HEK293 (cell line): ENCODE results near the gene TLE5.

Source experiments
- CTCF ChIA-PET: fragments of 350-600 bp; formaldehyde crosslinking; extraction: SDS; loops from one replicate; lab custom pipeline; 2021; ENCODE audit warnings: antibody characterized with exemption; lab: Yijun Ruan, JAX
- POLR2A ChIA-PET: fragments of 300-600 bp; formaldehyde crosslinking; extraction: SDS; loops from one replicate; lab custom pipeline; 2020; ENCODE audit warnings: antibody characterized with exemption, inconsistent platforms; lab: Yijun Ruan, JAX
- H3K27ac ChIP-seq: fragments of 200-500 bp; sonication (Bioruptor generic); 2 replicates; pipeline ENCODE4 v1.5.1; 2014; ENCODE audit warnings: low read depth, low read length, control low read depth, inconsistent platforms; ENCODE audit errors: extremely low read depth
- H3K36me3 ChIP-seq, 2 experiments: fragments of 200-500 bp in 1 of 2; sonication (Bioruptor generic) in 1 of 2; 1 replicate in 1 of 2; 2 replicates in 1 of 2; pipeline ENCODE4 v1.5.1; 2014 to 2017; ENCODE audit warnings: inconsistent platforms in 2 of 2, low read length in 2 of 2; ENCODE audit not compliant: control insufficient read depth in 2 of 2, insufficient read depth in 1 of 2
- H3K4me1 ChIP-seq: fragments of 200-500 bp; sonication (Bioruptor generic); 2 replicates; pipeline ENCODE4 v1.5.1; 2014; ENCODE audit warnings: mild to moderate bottlenecking, low read length, inconsistent platforms; ENCODE audit not compliant: control insufficient read depth, insufficient read depth
- H3K4me3 ChIP-seq: 2 replicates; pipeline ENCODE4 v1.5.1; 2011; ENCODE audit warnings: low read depth, mild to moderate bottlenecking, control low read depth, low read length, moderate library complexity
- H3K9me3 ChIP-seq: fragments of 200-500 bp; sonication (Bioruptor generic); 2 replicates; pipeline ENCODE4 v1.5.1; 2014; ENCODE audit warnings: low read depth, low read length, inconsistent platforms; ENCODE audit not compliant: control insufficient read depth, insufficient read depth
- GLIS1 ChIP-seq: fragments of 450-650 bp; formaldehyde crosslinking; IDR thresholded peaks from 2 replicates; pipeline ENCODE4 v1.5.1; 2016; ENCODE audit warnings: missing biosample characterization, missing genetic modification characterization
- GLIS2 ChIP-seq: fragments of 450-650 bp; formaldehyde crosslinking; IDR thresholded peaks from 2 replicates; pipeline ENCODE4 v1.5.1; 2016; ENCODE audit warnings: missing biosample characterization, missing genetic modification characterization
- HOXC10 ChIP-seq: sonication (generic); formaldehyde crosslinking; IDR thresholded peaks from 2 replicates; pipeline ENCODE4 v1.8.1; 2023; ENCODE audit warnings: mild to moderate bottlenecking, missing genetic modification reagents
- KLF8 ChIP-seq: fragments of 450-650 bp; formaldehyde crosslinking; IDR thresholded peaks from 2 replicates; pipeline ENCODE4 v1.5.1; 2016; ENCODE audit warnings: missing biosample characterization, missing genetic modification characterization
- SALL2 ChIP-seq: fragments of 450-650 bp; formaldehyde crosslinking; IDR thresholded peaks from 2 replicates; pipeline ENCODE4 v1.5.0; 2017; ENCODE audit warnings: missing biosample characterization, mild to moderate bottlenecking, missing genetic modification characterization, borderline replicate concordance
- SP2 ChIP-seq: fragments of 450-650 bp; formaldehyde crosslinking; IDR thresholded peaks from 2 replicates; pipeline ENCODE4 v1.5.1; 2016; ENCODE audit warnings: missing biosample characterization, missing genetic modification characterization
- ZEB2 ChIP-seq: fragments of 450-650 bp; formaldehyde crosslinking; IDR thresholded peaks from 2 replicates; pipeline ENCODE4 v1.5.1; 2016; ENCODE audit warnings: missing biosample characterization, missing genetic modification characterization
- ZFHX2 ChIP-seq: fragments of 450-650 bp; formaldehyde crosslinking; conservative IDR thresholded peaks from 2 replicates; pipeline ENCODE4 v1.5.1; 2016; ENCODE audit warnings: missing biosample characterization, missing genetic modification characterization
- ZIC2 ChIP-seq: fragments of 450-650 bp; formaldehyde crosslinking; IDR thresholded peaks from 2 replicates; pipeline ENCODE4 v1.5.1; 2016; ENCODE audit warnings: missing biosample characterization, missing genetic modification characterization
- ZNF121 ChIP-seq: fragments of 450-650 bp; formaldehyde crosslinking; IDR thresholded peaks from 2 replicates; pipeline ENCODE4 v1.5.1; 2016; ENCODE audit warnings: missing biosample characterization, missing genetic modification characterization
- ZNF19 ChIP-seq: fragments of 450-650 bp; formaldehyde crosslinking; IDR thresholded peaks from 2 replicates; pipeline ENCODE4; 2016; ENCODE audit warnings: missing biosample characterization, missing genetic modification characterization, low read depth
- ZNF335 ChIP-seq: fragments of 450-650 bp; formaldehyde crosslinking; conservative IDR thresholded peaks from 2 replicates; pipeline ENCODE4 v1.5.1; 2016; ENCODE audit warnings: missing biosample characterization, missing genetic modification characterization
- ZNF391 ChIP-seq: fragments of 450-650 bp; formaldehyde crosslinking; IDR thresholded peaks from 2 replicates; pipeline ENCODE4 v1.5.1; 2016; ENCODE audit warnings: low read depth, missing biosample characterization, missing genetic modification characterization, borderline replicate concordance
- ZNF514 ChIP-seq: fragments of 450-650 bp; formaldehyde crosslinking; IDR thresholded peaks from 2 replicates; pipeline ENCODE4 v1.5.1; 2016; ENCODE audit warnings: missing biosample characterization, missing genetic modification characterization
- ZNF549 ChIP-seq: fragments of 450-650 bp; IDR thresholded peaks from 2 replicates; pipeline ENCODE4 v1.5.1; 2018; ENCODE audit warnings: missing biosample characterization, missing genetic modification characterization, mild to moderate bottlenecking, inconsistent platforms, moderate library complexity
- ZNF677 ChIP-seq: fragments of 450-650 bp; IDR thresholded peaks from 2 replicates; pipeline ENCODE4 v1.5.0; 2018; ENCODE audit warnings: missing biosample characterization, mild to moderate bottlenecking, missing genetic modification characterization, moderate library complexity
- ZSCAN16 ChIP-seq: fragments of 450-650 bp; formaldehyde crosslinking; IDR thresholded peaks from 2 replicates; pipeline ENCODE4 v1.5.1; 2016; ENCODE audit warnings: missing biosample characterization, missing genetic modification characterization
- ZSCAN30 ChIP-seq: fragments of 450-650 bp; IDR thresholded peaks from 2 replicates; pipeline ENCODE4 v1.5.1; 2018; ENCODE audit warnings: missing biosample characterization, mild to moderate bottlenecking, missing genetic modification characterization, moderate library complexity
- TF ChIP-seq, protein P1 (sequence below): fragments of 450-650 bp; IDR thresholded peaks from 2 replicates; pipeline ENCODE4 v1.5.1; 2018; ENCODE audit warnings: missing biosample characterization, missing genetic modification characterization
- TF ChIP-seq, protein P2 (sequence below): fragments of 450-650 bp; formaldehyde crosslinking; IDR thresholded peaks from 2 replicates; pipeline ENCODE4 v1.5.1; 2016; ENCODE audit warnings: missing biosample characterization, missing genetic modification characterization
- TF ChIP-seq, protein P3 (sequence below): fragments of 450-650 bp; formaldehyde crosslinking; IDR thresholded peaks from 2 replicates; pipeline ENCODE4 v1.5.1; 2016; ENCODE audit warnings: missing biosample characterization, missing genetic modification characterization
- TF ChIP-seq, protein P4 (sequence below): fragments of 450-650 bp; formaldehyde crosslinking; IDR thresholded peaks from 2 replicates; pipeline ENCODE4 v1.5.1; 2016; ENCODE audit warnings: missing biosample characterization, missing genetic modification characterization, borderline replicate concordance
- TF ChIP-seq, protein P5 (sequence below): fragments of 450-650 bp; formaldehyde crosslinking; optimal IDR thresholded peaks from 2 replicates; pipeline ENCODE3; 2016; ENCODE audit warnings: missing biosample characterization, mild to moderate bottlenecking, missing genetic modification characterization

The TLE5 gene

DNA sequence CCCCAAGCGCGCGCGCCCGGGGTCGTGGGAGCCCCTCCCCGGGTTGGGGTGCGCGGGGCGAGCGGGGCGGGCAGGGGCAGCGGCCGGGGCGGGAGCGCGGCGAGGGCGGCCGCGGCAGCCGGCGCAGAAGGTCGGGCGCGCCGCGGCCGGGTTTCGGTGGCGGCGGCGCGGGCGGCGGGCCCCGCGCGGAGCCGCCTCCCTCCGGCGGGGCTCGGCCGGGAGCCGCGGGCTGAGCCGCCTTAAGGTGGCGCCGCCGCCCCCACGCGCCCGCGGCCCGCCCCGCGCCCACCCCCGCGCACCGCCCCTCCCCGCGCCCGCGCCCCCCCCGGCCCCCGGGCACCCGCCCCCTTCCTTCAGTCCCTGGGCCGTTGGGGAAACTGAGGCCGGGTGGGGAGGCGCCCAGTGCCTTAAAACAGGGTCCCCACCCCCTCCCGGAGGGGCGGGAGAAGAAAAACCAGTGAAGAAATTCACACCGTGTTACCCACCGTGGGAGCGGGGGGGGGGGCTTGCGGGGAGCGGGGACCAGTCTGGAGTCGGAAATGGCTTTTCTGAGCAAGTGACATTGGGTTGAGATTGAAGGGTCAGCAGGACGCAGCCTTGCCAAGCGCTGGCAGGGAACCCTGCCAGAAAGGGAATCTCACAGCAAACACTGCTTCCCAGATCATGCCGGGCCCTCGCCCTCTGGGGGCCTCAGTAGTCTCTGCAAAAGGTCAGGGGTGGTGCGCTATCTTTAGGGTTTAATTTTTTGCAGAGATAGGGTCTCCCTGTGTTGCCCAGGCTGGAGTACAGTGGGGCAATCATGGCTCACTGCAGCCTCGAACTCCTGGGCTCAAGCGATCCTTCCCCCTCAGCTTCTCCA is 33.0 kb downstream of the TLE5 start, which contains the start of gene TLE2:
Gene TLE2, minus strand, starts transcription at position 216 of the 859 bp plus-strand sequence. CDS start 376 bp downstream, outside the sequence.
- no peaks in the 10 kb centered on the region for H3K9me3 ChIP-seq
- ChIA-PET CTCF (interaction anchor here (0.6 kb wide), 1 partner anchor 34 kb away, joined by 3 read pairs; no protein-coding TSS in a partner anchor), POLR2A (no interaction called here)
- no peak within 1 kb of the TSS for H3K27ac ChIP-seq
- H3K4me1 ChIP-seq, result no peaks in the 10 kb centered on the region; the same call in 1 of the 2 replicates
- TF ChIP-seq ZNF335 (peak; percentile 27), ZNF121 (tag by site-specific recombination) (peak; percentile 96), ZSCAN16 (tag by site-specific recombination) (no peak)
- H3K4me3 ChIP-seq, result peak within 1 kb of the TSS; percentile 34
- no peaks in the 10 kb centered on the region for H3K36me3 ChIP-seq

DNA sequence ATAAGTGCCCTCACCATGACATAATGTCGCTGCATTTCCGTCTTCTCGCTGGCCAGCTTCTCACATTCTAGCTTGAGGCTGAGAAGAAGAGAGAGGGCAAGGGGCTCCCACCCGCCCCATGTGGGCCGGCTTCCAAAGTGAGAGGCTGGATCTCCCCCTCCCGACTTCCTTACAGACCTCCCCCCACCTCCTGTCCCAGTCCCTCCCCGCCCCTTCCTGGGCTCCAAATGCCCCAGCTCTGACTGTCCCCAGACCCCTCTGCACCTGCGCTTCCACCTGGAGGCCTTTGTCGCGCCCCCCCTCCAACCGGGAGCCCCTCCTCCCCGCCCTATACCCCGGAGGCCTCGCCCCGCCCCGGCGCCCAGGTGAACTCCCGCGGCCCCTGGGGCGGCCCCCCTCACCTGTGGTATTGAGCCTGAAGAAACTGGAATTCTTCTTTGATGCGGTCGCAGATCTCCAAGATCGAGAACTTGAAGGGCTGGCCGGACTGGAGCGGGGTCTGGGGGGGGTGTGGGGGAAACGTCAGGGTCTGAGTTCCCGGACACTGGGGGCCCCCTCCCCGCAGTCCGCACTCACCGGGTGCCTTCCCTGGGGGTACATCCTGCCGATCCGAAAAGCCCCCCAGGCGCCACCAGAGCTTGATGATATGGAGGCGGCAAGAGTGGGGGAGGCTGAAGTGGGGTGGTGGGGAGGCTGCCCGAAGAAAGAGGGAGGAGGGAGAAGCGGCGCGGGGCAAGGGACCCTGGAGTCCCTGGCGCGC is 33.8 kb downstream of the TLE5 start:
- Histone ChIP-seq H3K4me3 (peak overlapping the region; percentile 34), H3K36me3 (no peaks in the 10 kb centered on the region), H3K27ac (no peak overlapping the region), H3K9me3 (no peaks in the 10 kb centered on the region), H3K4me1 (no peaks in the 10 kb centered on the region; the same call in 1 of the 2 replicates)
- ChIA-PET CTCF (interaction anchor here (0.5 kb wide), 1 partner anchor 133 kb away, joined by 4 read pairs; no protein-coding TSS in a partner anchor), POLR2A (interaction anchor here (0.9 kb wide), 1 partner anchor 24 kb away, joined by 4 read pairs; no protein-coding TSS in a partner anchor)
- no peak for TF ChIP-seq ZNF391
- TF ChIP-seq GLIS1 (tag by site-specific recombination), result peak; percentile 63
- TF ChIP-seq, protein P1, sequence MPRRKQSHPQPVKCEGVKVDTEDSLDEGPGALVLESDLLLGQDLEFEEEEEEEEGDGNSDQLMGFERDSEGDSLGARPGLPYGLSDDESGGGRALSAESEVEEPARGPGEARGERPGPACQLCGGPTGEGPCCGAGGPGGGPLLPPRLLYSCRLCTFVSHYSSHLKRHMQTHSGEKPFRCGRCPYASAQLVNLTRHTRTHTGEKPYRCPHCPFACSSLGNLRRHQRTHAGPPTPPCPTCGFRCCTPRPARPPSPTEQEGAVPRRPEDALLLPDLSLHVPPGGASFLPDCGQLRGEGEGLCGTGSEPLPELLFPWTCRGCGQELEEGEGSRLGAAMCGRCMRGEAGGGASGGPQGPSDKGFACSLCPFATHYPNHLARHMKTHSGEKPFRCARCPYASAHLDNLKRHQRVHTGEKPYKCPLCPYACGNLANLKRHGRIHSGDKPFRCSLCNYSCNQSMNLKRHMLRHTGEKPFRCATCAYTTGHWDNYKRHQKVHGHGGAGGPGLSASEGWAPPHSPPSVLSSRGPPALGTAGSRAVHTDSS (tag by site-specific recombination), result no peak
- no peak for TF ChIP-seq ZSCAN16 (tag by site-specific recombination)
- TF ChIP-seq, protein P2, sequence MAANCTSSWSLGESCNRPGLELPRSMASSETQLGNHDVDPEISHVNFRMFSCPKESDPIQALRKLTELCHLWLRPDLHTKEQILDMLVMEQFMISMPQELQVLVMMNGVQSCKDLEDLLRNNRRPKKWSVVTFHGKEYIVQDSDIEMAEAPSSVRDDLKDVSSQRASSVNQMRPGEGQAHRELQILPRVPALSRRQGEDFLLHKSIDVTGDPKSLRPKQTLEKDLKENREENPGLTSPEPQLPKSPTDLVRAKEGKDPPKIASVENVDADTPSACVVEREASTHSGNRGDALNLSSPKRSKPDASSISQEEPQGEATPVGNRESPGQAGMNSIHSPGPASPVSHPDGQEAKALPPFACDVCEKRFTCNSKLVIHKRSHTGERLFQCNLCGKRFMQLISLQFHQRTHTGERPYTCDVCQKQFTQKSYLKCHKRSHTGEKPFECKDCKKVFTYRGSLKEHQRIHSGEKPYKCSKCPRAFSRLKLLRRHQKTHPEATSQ (tag by site-specific recombination), result no peak
- no peak for TF ChIP-seq ZNF19 (tag by site-specific recombination)
- no peak for TF ChIP-seq SALL2 (tag by site-specific recombination)
- peak; percentile 30; the same call in 1 of the 2 replicates for TF ChIP-seq ZFHX2
- no peak for TF ChIP-seq KLF8 (tag by site-specific recombination)
- TF ChIP-seq GLIS2 (tag by site-specific recombination), result peak; percentile 78
- TF ChIP-seq, protein P3, sequence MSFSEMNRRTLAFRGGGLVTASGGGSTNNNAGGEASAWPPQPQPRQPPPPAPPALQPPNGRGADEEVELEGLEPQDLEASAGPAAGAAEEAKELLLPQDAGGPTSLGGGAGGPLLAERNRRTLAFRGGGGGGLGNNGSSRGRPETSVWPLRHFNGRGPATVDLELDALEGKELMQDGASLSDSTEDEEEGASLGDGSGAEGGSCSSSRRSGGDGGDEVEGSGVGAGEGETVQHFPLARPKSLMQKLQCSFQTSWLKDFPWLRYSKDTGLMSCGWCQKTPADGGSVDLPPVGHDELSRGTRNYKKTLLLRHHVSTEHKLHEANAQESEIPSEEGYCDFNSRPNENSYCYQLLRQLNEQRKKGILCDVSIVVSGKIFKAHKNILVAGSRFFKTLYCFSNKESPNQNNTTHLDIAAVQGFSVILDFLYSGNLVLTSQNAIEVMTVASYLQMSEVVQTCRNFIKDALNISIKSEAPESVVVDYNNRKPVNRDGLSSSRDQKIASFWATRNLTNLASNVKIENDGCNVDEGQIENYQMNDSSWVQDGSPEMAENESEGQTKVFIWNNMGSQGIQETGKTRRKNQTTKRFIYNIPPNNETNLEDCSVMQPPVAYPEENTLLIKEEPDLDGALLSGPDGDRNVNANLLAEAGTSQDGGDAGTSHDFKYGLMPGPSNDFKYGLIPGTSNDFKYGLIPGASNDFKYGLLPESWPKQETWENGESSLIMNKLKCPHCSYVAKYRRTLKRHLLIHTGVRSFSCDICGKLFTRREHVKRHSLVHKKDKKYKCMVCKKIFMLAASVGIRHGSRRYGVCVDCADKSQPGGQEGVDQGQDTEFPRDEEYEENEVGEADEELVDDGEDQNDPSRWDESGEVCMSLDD (tag by site-specific recombination), result peak; percentile 35; the same call in 1 of the 2 replicates
- TF ChIP-seq, protein P4, sequence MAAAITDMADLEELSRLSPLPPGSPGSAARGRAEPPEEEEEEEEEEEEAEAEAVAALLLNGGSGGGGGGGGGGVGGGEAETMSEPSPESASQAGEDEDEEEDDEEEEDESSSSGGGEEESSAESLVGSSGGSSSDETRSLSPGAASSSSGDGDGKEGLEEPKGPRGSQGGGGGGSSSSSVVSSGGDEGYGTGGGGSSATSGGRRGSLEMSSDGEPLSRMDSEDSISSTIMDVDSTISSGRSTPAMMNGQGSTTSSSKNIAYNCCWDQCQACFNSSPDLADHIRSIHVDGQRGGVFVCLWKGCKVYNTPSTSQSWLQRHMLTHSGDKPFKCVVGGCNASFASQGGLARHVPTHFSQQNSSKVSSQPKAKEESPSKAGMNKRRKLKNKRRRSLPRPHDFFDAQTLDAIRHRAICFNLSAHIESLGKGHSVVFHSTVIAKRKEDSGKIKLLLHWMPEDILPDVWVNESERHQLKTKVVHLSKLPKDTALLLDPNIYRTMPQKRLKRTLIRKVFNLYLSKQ, result no peak
- peak; percentile 29; the same call in 1 of the 2 replicates for TF ChIP-seq ZIC2 (tag by site-specific recombination)
- TF ChIP-seq ZSCAN30 (tag by site-specific recombination), result no peak
- TF ChIP-seq ZNF335, result peak; percentile 68
- TF ChIP-seq, protein P5, sequence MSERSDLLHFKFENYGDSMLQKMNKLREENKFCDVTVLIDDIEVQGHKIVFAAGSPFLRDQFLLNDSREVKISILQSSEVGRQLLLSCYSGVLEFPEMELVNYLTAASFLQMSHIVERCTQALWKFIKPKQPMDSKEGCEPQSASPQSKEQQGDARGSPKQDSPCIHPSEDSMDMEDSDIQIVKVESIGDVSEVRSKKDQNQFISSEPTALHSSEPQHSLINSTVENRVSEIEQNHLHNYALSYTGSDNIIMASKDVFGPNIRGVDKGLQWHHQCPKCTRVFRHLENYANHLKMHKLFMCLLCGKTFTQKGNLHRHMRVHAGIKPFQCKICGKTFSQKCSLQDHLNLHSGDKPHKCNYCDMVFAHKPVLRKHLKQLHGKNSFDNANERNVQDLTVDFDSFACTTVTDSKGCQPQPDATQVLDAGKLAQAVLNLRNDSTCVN (tag by site-specific recombination), result peak; percentile 52
- no peak for TF ChIP-seq ZNF514
- TF ChIP-seq SP2 (tag by site-specific recombination), result 0 out of 2 replicates have a peak, but pooled peaks have one; percentile 11
- no peak for TF ChIP-seq ZNF677 (tag by site-specific recombination)
- TF ChIP-seq HOXC10 (CRISPR knock-in tag), result no peak
- 0 out of 2 replicates have a peak, but pooled peaks have one; percentile 23 for TF ChIP-seq ZEB2 (tag by site-specific recombination)
- TF ChIP-seq ZNF549, result no peak
